ENCODE results near the gene MAP3K19.

MAP3K19 gene

GRCh38 chr2:135023886-135024485 lies 23.3 kb downstream of the MAP3K19 start:
- H3K4me3 ChIP-seq (ENCODE audit: low read depth, low read length): no peak overlapping the region
- TF ChIP-seq CTCF (IDR thresholded peaks at IDR 0.05; ENCODE audit: low read depth, low read length): no peak

DNA sequence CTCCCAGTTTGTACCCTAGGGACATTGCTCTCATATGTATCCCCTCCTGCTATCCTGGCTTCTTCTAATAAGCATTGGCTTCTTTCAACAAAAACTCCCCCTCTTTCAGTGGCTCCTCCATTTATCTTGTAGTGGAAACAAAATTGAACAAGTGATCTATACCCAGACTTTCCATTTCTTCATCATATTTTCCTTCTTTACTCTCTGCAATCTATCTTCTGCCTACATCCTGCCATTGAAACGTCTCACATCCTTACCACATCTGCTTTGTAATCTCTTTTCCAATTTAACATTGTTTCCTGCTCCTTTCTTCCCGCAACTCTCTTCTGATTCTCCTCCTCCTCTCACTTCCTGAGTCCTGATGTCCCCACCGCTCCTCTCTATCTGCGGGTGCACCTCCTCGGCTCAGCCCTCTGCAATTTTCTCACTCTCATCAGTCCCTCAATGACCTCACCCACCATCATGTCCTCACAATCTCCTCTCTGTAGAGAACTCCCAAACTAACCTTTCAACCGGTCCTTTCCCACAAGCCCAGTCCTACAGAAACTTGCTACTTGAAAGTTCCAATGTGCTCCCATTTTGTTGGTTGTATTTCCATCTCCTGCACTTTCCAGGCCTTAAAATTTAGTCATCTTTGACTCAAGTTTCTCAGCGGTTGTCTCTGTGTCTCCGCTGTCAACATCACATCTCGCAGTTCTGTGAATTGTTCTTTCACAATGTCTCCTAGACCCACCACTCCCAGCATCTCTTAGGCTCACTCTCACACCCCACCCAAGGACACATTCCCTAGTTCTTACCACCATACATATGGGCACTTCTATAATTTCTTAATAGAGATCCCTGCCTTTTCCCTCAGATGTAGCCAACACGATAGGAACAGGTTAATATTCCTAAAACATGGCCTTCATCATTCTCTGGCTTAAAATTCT lies 24.0 kb downstream of the MAP3K19 start:
- no peak for TF ChIP-seq CTCF (IDR thresholded peaks at IDR 0.05; ENCODE audit: low read depth, low read length)
- no peak overlapping the region for H3K4me3 ChIP-seq (ENCODE audit: low read depth, low read length)

GRCh38 chr2:135021618-135022017 lies 25.6 kb downstream of the MAP3K19 start:
- TF ChIP-seq CTCF (IDR thresholded peaks at IDR 0.05; ENCODE audit: low read depth, low read length): no peak
- H3K4me3 ChIP-seq (ENCODE audit: low read depth, low read length): no peak overlapping the region

GRCh38 chr2:135011633-135012032 lies 35.6 kb downstream of the MAP3K19 start:
- no peak overlapping the region for H3K4me3 ChIP-seq (ENCODE audit: low read depth, low read length)
- no peak for TF ChIP-seq CTCF (IDR thresholded peaks at IDR 0.05; ENCODE audit: low read depth, low read length)

DNA sequence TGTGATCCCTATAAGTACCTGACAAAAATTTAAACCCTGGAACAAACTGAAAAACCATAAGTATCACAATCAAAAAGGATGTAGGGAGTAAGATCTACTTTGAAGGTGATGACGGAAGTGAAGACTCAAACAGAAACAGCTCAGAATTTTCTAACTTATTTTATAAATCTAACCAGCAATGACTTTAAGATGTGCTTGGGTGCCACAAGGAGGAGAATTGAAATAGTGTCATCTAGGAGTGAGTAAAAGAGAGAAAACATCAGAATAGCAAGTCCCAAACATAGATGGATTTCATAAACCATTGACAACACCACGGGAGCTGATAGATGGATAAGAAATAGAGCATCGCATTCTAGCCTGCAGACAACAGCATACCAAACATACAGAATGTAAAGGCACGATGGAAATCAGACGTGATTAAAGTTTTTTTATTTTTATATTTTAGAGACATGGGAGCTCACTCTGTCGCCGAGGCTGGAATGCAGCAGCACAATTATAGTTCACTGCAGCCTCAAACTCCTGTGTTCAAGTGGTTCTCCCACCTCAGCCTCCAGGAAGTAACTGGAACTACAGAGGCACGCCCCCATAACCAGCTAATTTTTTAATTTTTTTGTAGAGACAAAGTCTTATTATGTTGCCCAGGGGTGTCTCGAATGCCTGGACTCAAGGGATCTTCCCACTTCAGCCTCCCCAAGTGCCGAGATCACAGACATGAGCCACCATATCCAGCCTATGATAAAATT lies 36.9 kb downstream of the MAP3K19 start:
- TF ChIP-seq CTCF (IDR thresholded peaks at IDR 0.05; ENCODE audit: low read depth, low read length): no peak
- no peak overlapping the region for H3K4me3 ChIP-seq (ENCODE audit: low read depth, low read length)

- TF ChIP-seq CTCF (IDR thresholded peaks at IDR 0.05; ENCODE audit: low read depth, low read length): no peak
- H3K4me3 ChIP-seq (ENCODE audit: low read depth, low read length): no peak overlapping the region
These were observed 37.9 kb downstream of the MAP3K19 start for GRCh38 chr2:135009339-135009738.
